Hematopoietic multipotent progenitor cell treated with erythropoietin and hydrocortisone succinate and interleukin-3 and kit ligand, for 4 days (in vitro differentiated cells): ENCODE data around the gene S100B.

Experiments
- DNase-seq: peaks from one replicate; pipeline ENCODE4 v3.0.0-alpha.2; 2015

The S100B gene

DNA sequence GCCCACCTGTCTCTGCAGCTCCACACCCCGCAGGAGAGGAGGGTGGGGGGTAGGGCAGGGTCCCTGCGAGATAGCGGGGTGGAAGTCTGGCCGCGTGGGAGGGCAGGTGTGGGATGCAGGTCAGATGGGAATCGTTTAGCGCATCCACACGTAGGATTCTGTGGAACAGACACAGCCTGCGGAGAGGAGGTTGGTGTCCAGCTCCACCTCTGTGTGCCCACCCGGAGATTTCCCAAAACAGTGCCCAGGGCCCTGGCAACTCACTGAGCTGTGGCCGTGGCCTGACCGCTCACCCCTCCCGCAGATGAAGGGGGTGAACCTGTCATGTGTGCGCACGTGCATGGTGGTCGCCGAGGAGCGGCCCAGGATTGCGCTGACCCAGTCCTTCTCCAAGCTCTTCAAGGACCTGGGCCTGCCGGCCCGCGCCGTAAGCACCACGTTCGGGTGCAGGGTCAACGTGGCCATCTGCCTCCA is 46.9 kb downstream of the S100B start:
- DNase-seq, result no peak

DNA sequence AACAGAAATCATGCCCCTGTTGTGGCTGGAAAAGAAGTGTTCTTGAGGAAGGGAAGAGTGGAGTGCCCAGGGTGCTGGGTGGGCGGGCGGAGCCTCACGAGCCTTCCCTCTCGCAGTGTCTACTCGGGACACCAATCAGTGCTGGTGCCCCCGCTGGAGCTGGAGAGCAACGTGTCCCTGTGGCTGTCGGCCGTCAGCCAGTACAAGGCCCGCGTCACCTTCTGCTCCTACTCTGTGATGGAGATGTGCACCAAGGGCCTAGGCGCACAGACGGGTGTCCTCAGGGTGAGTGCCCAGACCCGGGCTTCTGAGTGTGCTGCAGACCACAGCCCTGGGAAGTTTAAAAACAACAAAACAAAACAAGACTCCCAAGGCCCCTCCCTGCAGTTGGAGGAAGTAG is 47.4 kb downstream of the S100B start:
- DNase-seq, result no peak

DNA sequence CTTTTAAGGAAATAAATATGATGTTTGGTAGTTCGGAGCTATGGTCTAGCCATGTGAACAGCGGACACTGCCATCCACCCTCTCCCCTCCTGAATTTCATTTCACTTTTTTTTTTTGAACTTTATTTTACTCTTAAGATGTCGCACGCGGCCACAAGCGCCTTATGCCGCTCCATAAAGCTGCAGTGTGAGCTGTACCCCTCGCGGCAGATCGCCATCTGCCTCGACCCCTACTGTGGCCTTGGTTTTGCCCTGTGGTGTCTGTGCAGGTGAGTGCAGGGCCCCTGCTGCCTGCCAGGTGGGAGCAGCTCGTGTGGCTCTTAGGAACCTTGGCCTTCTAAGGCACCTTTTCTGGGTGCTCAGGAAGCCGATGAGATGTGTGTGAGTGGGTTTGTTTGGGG is 48.1 kb downstream of the S100B start:
- no peak for DNase-seq

DNA sequence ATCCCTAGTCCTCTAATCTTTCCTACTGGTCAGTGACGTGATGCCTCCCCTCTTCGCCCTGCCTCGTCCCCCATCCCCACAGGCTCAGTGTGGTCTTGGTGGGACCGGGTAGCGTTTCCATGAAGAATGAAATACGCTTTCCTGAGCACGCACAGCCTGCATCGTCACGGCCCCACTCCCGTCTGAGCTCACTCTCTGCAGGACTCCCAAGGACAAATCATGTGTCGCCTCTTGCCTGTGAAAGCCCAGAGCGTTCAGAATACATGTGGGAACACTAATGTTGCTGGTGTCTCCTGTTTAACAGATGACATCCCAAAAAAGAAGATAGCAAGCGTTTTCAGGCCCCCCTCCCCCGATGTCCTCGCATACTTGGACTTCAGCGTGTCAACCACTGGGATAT is 49.2 kb downstream of the S100B start:
- DNase-seq, result no peak

DNA sequence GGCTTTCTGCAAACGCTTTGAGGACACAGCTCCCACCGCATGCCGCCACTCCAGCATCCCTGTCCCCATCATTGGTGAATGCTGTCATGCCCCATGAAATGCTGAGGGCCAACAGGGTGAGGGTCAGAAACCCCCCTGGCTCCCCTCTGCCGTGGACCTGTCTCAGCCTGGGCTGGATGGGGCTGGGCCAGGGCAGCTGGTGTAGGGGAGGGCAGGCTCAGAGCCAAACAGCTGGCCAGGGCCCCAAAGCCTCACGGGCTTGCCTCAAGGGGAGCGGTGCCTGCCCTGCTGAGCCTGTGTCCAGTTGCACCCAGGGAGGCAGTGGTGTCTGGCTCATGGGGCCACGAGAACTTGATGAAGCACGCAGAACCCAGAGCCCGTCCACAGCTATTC is 49.7 kb downstream of the S100B start:
- no peak for DNase-seq

DNA sequence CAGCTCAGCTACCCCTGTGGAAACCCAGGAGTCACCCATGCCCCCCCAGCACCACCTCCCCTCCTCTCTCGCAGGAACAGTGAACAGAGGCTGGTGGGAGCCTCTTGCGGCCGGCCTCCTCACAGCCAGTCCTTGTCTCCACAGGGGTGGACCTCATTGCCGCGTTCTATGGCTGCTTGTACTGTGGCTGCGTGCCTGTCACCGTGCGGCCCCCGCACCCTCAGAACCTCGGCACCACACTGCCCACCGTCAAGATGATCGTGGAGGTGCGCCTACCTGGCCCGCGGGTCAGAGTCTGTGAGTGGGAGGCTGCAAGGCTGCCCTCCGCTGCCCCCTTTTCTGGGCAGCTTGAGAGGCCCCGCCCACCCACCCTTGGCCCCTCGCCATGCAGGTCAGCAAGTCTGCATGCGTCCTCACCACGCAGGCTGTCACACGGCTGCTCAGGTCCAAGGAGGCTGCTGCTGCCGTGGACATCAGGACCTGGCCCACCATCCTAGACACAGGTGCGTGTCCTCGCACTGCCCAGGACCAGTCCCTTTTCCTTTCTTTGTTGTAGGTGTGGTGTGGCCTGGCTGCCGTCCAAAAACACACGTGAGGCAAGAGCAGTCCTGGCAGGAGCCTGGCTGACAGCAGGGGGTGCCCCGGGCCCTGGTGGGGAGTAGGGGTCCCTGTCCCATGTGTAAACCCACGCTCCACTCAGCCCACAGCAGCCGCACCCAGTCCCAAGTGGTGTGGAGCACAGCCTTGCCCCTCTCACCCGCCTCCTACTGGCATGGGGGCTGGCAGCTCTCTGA is 50.3 kb downstream of the S100B start:
- no peak for DNase-seq

DNA sequence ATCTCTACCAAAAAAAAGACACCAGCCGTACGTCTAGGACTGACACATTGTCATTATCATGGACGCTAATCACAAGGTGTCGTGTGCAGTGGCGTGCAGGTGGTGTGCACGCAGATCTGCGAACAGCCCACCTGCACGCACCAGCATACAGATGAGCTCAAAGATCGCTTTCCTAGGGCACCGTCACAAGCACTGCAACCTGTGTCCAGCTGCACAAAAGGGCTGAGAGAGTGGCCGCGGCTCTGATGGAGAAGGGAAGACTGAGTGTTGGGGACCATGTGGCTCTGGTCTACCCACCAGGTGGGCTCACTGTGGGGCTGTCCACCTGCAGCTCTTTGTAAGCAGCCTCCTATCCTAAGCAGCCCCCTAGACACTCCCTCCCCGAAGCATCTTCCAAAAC is 50.9 kb downstream of the S100B start:
- DNase-seq, result no peak

DNA sequence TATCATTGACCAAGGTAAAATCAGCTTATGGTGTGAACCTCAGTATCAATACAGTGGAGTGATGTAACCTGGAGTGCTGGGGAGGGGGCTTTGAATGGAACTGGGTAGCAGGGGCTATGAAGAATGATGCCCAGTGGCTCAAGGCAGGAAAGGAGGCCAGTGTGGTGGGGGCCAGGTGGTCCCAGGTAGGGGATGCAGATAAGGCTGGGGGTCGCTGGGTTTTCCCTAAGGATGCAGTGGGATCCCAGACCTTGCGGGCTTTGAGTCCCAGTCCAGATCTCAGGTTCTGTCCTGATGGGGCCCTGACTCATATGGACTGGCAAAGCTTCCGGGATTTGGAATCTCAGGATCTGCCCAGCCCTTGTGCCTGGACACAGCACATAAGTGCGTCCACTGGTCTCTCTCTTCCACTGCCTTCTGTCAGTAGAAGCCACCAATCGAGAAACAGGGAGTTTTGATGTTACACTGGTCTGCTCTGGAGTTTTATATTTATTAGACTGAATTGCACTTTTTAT is 52.0 kb downstream of the S100B start:
- DNase-seq, result no peak

DNA sequence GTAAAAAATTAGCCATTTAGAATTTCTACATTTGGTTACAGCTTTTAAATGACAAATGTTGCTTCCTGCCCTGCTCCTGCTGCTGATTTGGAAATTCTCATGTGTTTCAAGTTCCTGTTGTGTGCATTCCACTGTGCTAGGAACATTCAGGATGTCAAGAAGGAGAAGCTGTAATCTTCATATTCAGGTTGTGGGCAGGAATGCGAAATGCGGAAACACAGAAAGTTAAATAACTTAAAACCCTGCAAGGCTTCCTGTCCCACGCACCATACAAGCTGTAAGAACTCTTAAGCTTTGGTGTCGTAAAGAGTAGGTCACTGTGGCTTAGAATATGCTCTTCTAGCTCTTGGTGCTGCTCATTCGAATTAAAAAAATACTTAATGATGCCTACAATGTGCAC is 52.6 kb downstream of the S100B start:
- DNase-seq, result peak; percentile 69

DNA sequence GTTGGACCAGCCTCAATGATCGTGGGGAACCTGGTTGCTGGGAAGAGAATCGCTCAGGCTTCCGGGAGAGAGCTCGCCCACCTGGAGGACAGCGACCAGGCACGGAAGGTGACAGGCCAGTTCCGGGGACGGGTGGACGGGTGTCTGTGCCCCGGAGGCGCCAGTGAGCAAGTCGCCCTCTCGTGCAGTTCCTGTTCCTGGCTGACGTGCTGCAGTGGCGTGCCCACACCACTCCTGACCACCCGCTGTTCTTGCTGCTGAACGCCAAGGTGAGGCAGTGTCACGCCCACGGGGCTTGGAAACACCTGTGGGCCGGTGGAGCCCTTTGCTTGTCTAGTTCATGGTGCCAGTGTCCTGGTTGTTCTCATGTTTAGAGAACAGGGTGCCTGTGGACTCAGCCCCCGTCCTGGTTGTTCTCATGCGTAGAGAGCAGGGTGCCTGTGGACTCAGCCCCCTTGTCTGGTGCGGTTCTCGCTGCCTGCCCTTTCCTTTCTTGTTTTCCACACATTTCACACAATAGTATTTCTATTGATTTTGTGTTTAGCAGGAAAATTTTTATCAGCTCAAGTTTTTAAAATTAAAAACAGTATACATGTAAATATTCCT is 53.1 kb downstream of the S100B start:
- DNase-seq, result peak; percentile 83

DNA sequence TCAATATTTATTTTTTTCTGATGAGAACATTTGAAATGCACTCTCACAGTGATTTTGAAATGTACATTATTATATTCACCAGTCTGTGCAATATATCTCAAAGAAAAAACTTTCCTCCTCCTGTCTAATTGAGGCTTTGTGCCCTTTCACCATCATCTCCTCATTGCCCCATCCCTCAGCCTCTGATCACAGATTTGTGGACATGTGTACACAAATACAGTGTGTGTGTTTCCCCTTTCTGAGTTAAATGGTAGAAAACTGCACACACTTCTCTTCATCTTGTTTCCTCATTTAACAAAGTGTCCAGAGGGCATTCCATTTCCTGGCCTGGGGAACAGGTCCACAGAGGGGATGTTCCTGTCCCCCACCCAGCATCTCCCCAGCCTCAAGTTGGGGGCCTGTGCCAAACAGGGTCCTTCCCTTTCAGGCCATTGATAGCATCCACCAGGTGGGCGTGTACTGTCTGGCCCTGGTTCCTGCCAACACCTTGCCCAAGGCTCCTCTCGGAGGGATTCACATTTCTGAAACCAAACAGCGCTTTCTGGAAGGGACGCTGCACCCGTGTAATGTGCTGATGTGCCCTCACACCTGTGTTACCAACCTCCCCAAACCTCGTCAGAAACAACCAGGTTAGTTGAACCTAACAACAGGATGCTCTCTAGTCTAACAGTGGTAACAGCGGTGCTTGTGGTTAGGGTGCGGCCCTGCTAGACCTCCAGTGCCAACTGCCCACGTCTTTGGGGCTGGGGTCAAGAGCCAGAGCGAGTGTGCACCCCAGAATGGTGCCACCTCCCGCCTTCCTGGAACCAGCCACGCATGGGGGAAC is 54.6 kb downstream of the S100B start:
- peak; percentile 21 for DNase-seq

DNA sequence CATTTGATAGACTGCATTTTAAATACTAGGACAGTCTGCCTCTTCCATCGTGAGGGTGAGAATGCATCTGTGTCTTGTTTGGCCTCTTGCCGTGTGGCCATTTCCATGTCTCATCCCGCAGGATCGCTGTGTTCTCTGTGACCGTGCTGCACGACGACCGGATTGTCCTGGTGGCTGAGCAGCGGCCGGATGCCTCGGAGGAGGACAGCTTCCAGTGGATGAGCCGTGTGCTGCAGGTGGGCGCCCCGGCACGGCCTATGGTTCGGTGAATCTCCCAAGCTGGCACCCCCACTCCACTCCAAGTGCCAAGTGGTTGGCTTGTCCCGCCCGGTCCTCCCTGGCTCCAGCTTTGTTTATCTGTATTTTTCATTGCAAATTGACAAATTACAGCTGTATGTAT is 55.2 kb downstream of the S100B start:
- no peak for DNase-seq
